Endothelial cell of umbilical vein (primary cell): ENCODE data around the gene TREH. TPM values are rescaled to one million over a fixed set of nuclear protein-coding genes. Genes with fewer than 3 reads are reported as not detected.

ENCODE experiments used
- BruUV-seq: library from RNA; stranded (reverse); fragments of 400-500 nt; replicated peaks from 2 replicates; lab custom pipeline; 2021; lab: Mats Ljungman, UMichigan
- CTCF ChIA-PET: fragments of 300-600, 350-600 bp; sonication (Branson Sonifier 250); formaldehyde crosslinking; loops from one replicate; lab custom pipeline; 2021; ENCODE audit warnings: antibody characterized with exemption, inconsistent platforms; lab: Charles Lee
- POLR2A ChIA-PET: fragments of 300-600, 350-600 bp; sonication (Branson Sonifier 250); formaldehyde crosslinking; loops from one replicate; lab custom pipeline; 2021; ENCODE audit warnings: antibody characterized with exemption, inconsistent platforms; lab: Charles Lee
- DNase-seq: peaks from one replicate; pipeline ENCODE4 v3.0.0-alpha.2; 2011; ENCODE audit warnings: low read depth, low spot score
- FAIRE-seq: peaks from 2 replicates; lab custom pipeline; 2011; peaks lifted over from hg19 to GRCh38; lab: Jason Lieb, UNC
- H2AFZ ChIP-seq: 2 replicates; pipeline ENCODE4 v1.6.0; 2012; ENCODE audit warnings: low read depth, low read length, control low read depth, inconsistent platforms
- H3K27ac ChIP-seq: 2 replicates; pipeline ENCODE4 v1.5.1; 2011; ENCODE audit warnings: low read depth, mild to moderate bottlenecking, control low read depth, low read length, moderate library complexity; ENCODE audit not compliant: insufficient read depth
- H3K27me3 ChIP-seq, 2 experiments: 2 replicates each; pipeline versions ENCODE4 v1.6.0 to v1.6.1; 2011; ENCODE audit warnings: low read length in 2 of 2, mixed read lengths in 1 of 2; ENCODE audit not compliant: control insufficient read depth in 2 of 2, insufficient read depth in 2 of 2
- H3K36me3 ChIP-seq, 2 experiments: 2 replicates in 1 of 2; 3 replicates in 1 of 2; pipeline ENCODE4 v1.5.1; 2011; ENCODE audit warnings: low read length in 2 of 2, mild to moderate bottlenecking in 1 of 2, moderate library complexity in 1 of 2; ENCODE audit not compliant: control insufficient read depth in 2 of 2, insufficient read depth in 2 of 2; ENCODE audit errors: extremely low read depth in 1 of 2
- H3K4me1 ChIP-seq: 3 replicates; pipeline ENCODE4 v1.5.1; 2011; ENCODE audit warnings: mild to moderate bottlenecking, low read length; ENCODE audit not compliant: control insufficient read depth, insufficient read depth; ENCODE audit errors: extremely low read depth
- H3K4me2 ChIP-seq: 2 replicates; pipeline ENCODE4 v1.6.1; 2011; ENCODE audit warnings: low read length, control low read depth, mixed read lengths; ENCODE audit not compliant: insufficient read depth
- H3K4me3 ChIP-seq, 3 experiments: fragments of 200-600 bp in 1 of 3; sonication (generic), shearing (Covaris generic) in 1 of 3; replicated peaks in 1 of 3; 2 replicates each; pipeline ENCODE4 v1.5.1; 2011 to 2016; ENCODE audit warnings: control low read depth in 3 of 3, low read length in 3 of 3, mild to moderate bottlenecking in 2 of 3, inconsistent platforms in 1 of 3, low read depth in 1 of 3, moderate library complexity in 1 of 3; ENCODE audit not compliant: insufficient read depth in 1 of 3
- H3K79me2 ChIP-seq: 2 replicates; pipeline ENCODE4 v1.6.0; 2012; ENCODE audit warnings: low read length, inconsistent platforms; ENCODE audit not compliant: control insufficient read depth, insufficient read depth
- H3K9ac ChIP-seq: replicated peaks from 2 replicates; pipeline ENCODE3; 2011; ENCODE audit warnings: low read length, control low read depth; ENCODE audit not compliant: insufficient read depth; ENCODE audit errors: extremely low read depth
- H3K9me1 ChIP-seq: replicated peaks from 3 replicates; pipeline ENCODE4 v1.6.0; 2011; ENCODE audit warnings: mild to moderate bottlenecking, low read length; ENCODE audit not compliant: control insufficient read depth, insufficient read depth; ENCODE audit errors: extremely low read depth
- H3K9me3 ChIP-seq: replicated peaks from 2 replicates; pipeline ENCODE4 v1.5.1; 2012; ENCODE audit warnings: low read length, inconsistent platforms; ENCODE audit not compliant: control insufficient read depth, insufficient read depth
- H4K20me1 ChIP-seq: replicated peaks from 2 replicates; pipeline ENCODE3; 2011; ENCODE audit warnings: mild to moderate bottlenecking, low read length; ENCODE audit not compliant: control insufficient read depth, insufficient read depth; ENCODE audit errors: extremely low read depth
- CTCF ChIP-seq, 2 donors: IDR thresholded peaks; 1 replicate in 1 of 2; 2 replicates in 1 of 2; pipeline ENCODE4 v1.5.1; 2011; ENCODE audit warnings: low read length in 2 of 2, mild to moderate bottlenecking in 2 of 2, moderate library complexity in 2 of 2, control low read depth in 1 of 2, inconsistent platforms in 1 of 2, low read depth in 1 of 2; ENCODE audit not compliant: insufficient read depth in 1 of 2; ENCODE audit errors: extremely low read depth in 1 of 2
- EZH2 ChIP-seq: IDR thresholded peaks from 2 replicates; pipeline ENCODE4 v1.6.1; 2012; ENCODE audit warnings: borderline replicate concordance, low read depth, mild to moderate bottlenecking, moderate library complexity, low read length, inconsistent platforms; ENCODE audit not compliant: severe bottlenecking
- FOS ChIP-seq: IDR thresholded peaks from 2 replicates; pipeline ENCODE4 v1.6.1; 2011; ENCODE audit warnings: mild to moderate bottlenecking, low read length, moderate library complexity, borderline replicate concordance; ENCODE audit not compliant: insufficient read depth
- JUN ChIP-seq: IDR thresholded peaks from 2 replicates; pipeline ENCODE4 v1.6.1; 2011; ENCODE audit warnings: borderline replicate concordance, low read depth; ENCODE audit not compliant: insufficient read length, insufficient read depth
- MYC ChIP-seq: IDR thresholded peaks from one replicate; pipeline ENCODE4 v1.6.1; 2011; ENCODE audit warnings: mild to moderate bottlenecking, low read depth, low read length
- POLR2A ChIP-seq: IDR thresholded peaks from 2 replicates; pipeline ENCODE4 v1.6.1; 2012; ENCODE audit warnings: low read depth, mild to moderate bottlenecking, control low read depth, low read length
- POLR2AphosphoS5 ChIP-seq: IDR thresholded peaks from 2 replicates; pipeline ENCODE4 v1.6.1; 2012; ENCODE audit warnings: low read depth, mild to moderate bottlenecking, control low read depth, low read length, moderate library complexity; ENCODE audit not compliant: insufficient read depth
- dilution Hi-C: fragments of 300-500 bp; cut with MboI; formaldehyde crosslinking; loops from one replicate; pipeline ENCODE4 v1.15.0; 2019; ENCODE audit warnings: low sequenced_read_pairs; ENCODE audit not compliant: extremely low pct_ligation_motif_present
- intact Hi-C: fragments of 100-400 bp; cut with micrococcal nuclease; formaldehyde crosslinking; loops from one replicate; pipeline ENCODE4 v1.10.0; 2022
- polyA plus RNA-seq, 4 experiments: library from polyadenylated mRNA; depleted of rRNA in 3 of 4; stranded (reverse) in 3 of 4; unstranded in 1 of 4; fragments of >200 nt; gene quantifications; 2 replicates each; pipeline versions ENCODE4 v1.2.1 to v1.2.3, GENCODE V29; 2011 to 2012; ENCODE audit warnings: missing spikeins in 1 of 4
- total RNA-seq: library from RNA; stranded (reverse); gene quantifications from 2 replicates; pipeline ENCODE4 v1.2.3, GENCODE V29; 2021

The TREH gene
- total and polyA plus RNA-seq, 2 donors (not counting 3 experiments of a cell fraction or from before 2014, with no cell fraction given): not detected

- ChIA-PET POLR2A (no interaction called here), CTCF (interaction anchor here (1.4 to 2.6 kb wide), 2 partner anchors 10 to 22 kb away, joined by 3 to 6 read pairs; partner anchors contain the start of gene PHLDB1)
- Histone ChIP-seq H3K36me3 (peaks cover 16 to 51% of the 10 kb centered on the region in 2 experiments), H3K27me3 (no peaks in the 10 kb centered on the region), H3K27ac (no peak overlapping the region), H3K4me2 (no peak overlapping the region), H3K9me1 (no peaks in the 10 kb centered on the region), H3K4me3 (no peak overlapping the region), H3K9me3 (no peaks in the 10 kb centered on the region), H3K79me2 (peaks cover 46% of the 10 kb centered on the region), H3K4me1 (no peaks in the 10 kb centered on the region), H4K20me1 (no peaks in the 10 kb centered on the region), H2AFZ (no peak overlapping the region), H3K9ac (no peak overlapping the region)
- TF ChIP-seq EZH2: no peak
- peak; percentile 26 for TF ChIP-seq POLR2AphosphoS5
- BruUV-seq: no TSS peak
- FAIRE-seq: no peak
- DNase-seq: no peak
- dilution Hi-C loops: no loop called here
- intact Hi-C loops: no loop called here
These were observed 50.4 kb downstream of the TREH start for GRCh38 chr11:118628861-118629549.

GRCh38 chr11:118628432-118628831, 51.0 kb downstream of the TREH start:
- Histone ChIP-seq H3K9me1 (no peaks in the 10 kb centered on the region), H3K9ac (no peak overlapping the region), H3K4me1 (peaks cover 1% of the 10 kb centered on the region), H3K79me2 (peaks cover 49% of the 10 kb centered on the region), H3K36me3 (peaks cover 16 to 51% of the 10 kb centered on the region in 2 experiments), H3K9me3 (no peaks in the 10 kb centered on the region), H3K27me3 (no peaks in the 10 kb centered on the region), H3K27ac (no peak overlapping the region), H4K20me1 (no peaks in the 10 kb centered on the region), H3K4me2 (no peak overlapping the region), H2AFZ (no peak overlapping the region), H3K4me3 (no peak overlapping the region)
- CTCF ChIA-PET: interaction anchor here (0.8 to 2.6 kb wide), 3 partner anchors 9 to 21 kb away, joined by 3 to 6 read pairs (median 3); partner anchors contain the start of gene PHLDB1
- dilution Hi-C loops: no loop called here
- intact Hi-C loops: no loop called here
- no TSS peak for BruUV-seq
- POLR2A ChIA-PET: no interaction called here
- no peak for TF ChIP-seq POLR2A
- no peak for TF ChIP-seq JUN
- no peak for TF ChIP-seq CTCF (IDR thresholded peaks at IDR 0.05; ENCODE audit: extremely low read depth in 1 of 2, insufficient read depth in 1 of 2, low read depth in 1 of 2, low read length in 2 of 2)
- no peak for TF ChIP-seq FOS
- TF ChIP-seq MYC: no peak
- DNase-seq (no peak), FAIRE-seq (no peak)
